H1 (cell line): ENCODE results near the gene PLEK. TPM values are rescaled to one million over a fixed set of nuclear protein-coding genes. Genes with fewer than 3 reads are reported as not detected.

Experiments
- CTCF ChIA-PET: fragments of 300-600 bp; sonication (Branson Sonifier 250); formaldehyde crosslinking; loops from one replicate; lab custom pipeline; 2021; ENCODE audit not compliant: partially characterized antibody; lab: Charles Lee
- POLR2A ChIA-PET: fragments of 300-600 bp; sonication (Branson Sonifier 250); formaldehyde crosslinking; loops from one replicate; lab custom pipeline; 2021; ENCODE audit warnings: inconsistent platforms; ENCODE audit not compliant: partially characterized antibody; lab: Charles Lee
- DNase-seq, 2 experiments: peaks; one replicate each; pipeline versions ENCODE4 v3.0.0 to v3.0.0-alpha.2; 2010 to 2022; ENCODE audit warnings: low spot score in 2 of 2, low read depth in 1 of 2, mixed read lengths in 1 of 2
- FAIRE-seq: peaks from 2 replicates; lab custom pipeline; 2011; peaks lifted over from hg19 to GRCh38; lab: Jason Lieb, UNC
- H2AFZ ChIP-seq: 2 replicates; pipeline ENCODE4 v1.8.1; 2012; ENCODE audit warnings: low read length, inconsistent platforms
- H2AK5ac ChIP-seq: 2 replicates; pipeline ENCODE4 v1.6.1; 2013; ENCODE audit warnings: low read depth, low read length
- H2BK120ac ChIP-seq: replicated peaks from 2 replicates; pipeline ENCODE3; 2013; ENCODE audit warnings: low read depth, low read length, inconsistent platforms
- H2BK12ac ChIP-seq: 2 replicates; pipeline ENCODE4 v1.6.1; 2013; ENCODE audit warnings: low read depth, low read length
- H2BK15ac ChIP-seq: 2 replicates; pipeline ENCODE4 v1.6.1; 2013; ENCODE audit warnings: low read length
- H2BK20ac ChIP-seq: 2 replicates; pipeline ENCODE4 v1.6.1; 2013; ENCODE audit warnings: low read length
- H2BK5ac ChIP-seq: 2 replicates; pipeline ENCODE4 v1.6.1; 2013; ENCODE audit warnings: low read depth, low read length
- H3K14ac ChIP-seq: 2 replicates; pipeline ENCODE4 v1.6.1; 2013; ENCODE audit warnings: inconsistent platforms; ENCODE audit not compliant: insufficient read length
- H3K18ac ChIP-seq: 2 replicates; pipeline ENCODE4 v1.6.1; 2013; ENCODE audit warnings: low read length; ENCODE audit errors: extremely low read depth
- H3K23ac ChIP-seq: 2 replicates; pipeline ENCODE4 v1.6.1; 2013; ENCODE audit warnings: inconsistent platforms; ENCODE audit not compliant: insufficient read length
- H3K23me2 ChIP-seq: 2 replicates; pipeline ENCODE4 v1.6.1; 2013; ENCODE audit warnings: low read depth, low read length
- H3K27ac ChIP-seq: 2 replicates; pipeline ENCODE4 v1.6.1; 2011; ENCODE audit warnings: low read depth, low read length, inconsistent platforms
- H3K27me3 ChIP-seq, 4 experiments: replicated peaks in 1 of 4; 1 replicate in 1 of 4; 2 replicates in 3 of 4; pipeline versions ENCODE4 v1.6.1 to v1.8.1; 2011 to 2013; ENCODE audit warnings: low read length in 3 of 4, mild to moderate bottlenecking in 3 of 4, inconsistent platforms in 2 of 4, mixed read lengths in 2 of 4, moderate library complexity in 1 of 4; ENCODE audit not compliant: control insufficient read depth in 3 of 4, insufficient read depth in 3 of 4; ENCODE audit errors: extremely low read depth in 1 of 4
- H3K36me3 ChIP-seq, 4 experiments: 2 replicates each; pipeline versions ENCODE4 v1.6.1 to v1.8.1; 2011 to 2013; ENCODE audit warnings: mild to moderate bottlenecking in 4 of 4, low read length in 3 of 4, moderate library complexity in 2 of 4, control low read depth in 1 of 4, inconsistent platforms in 1 of 4; ENCODE audit not compliant: insufficient read depth in 4 of 4, control insufficient read depth in 2 of 4
- H3K4ac ChIP-seq: replicated peaks from 2 replicates; pipeline ENCODE3; 2013; ENCODE audit warnings: low read length, low read depth, mixed read lengths, inconsistent platforms; ENCODE audit not compliant: insufficient read length
- H3K4me1 ChIP-seq, 4 experiments: replicated peaks in 1 of 4; 1 replicate in 1 of 4; 2 replicates in 3 of 4; pipeline versions ENCODE4 v1.6.1 to v1.8.1; 2011 to 2013; ENCODE audit warnings: low read length in 3 of 4, inconsistent platforms in 2 of 4, mixed read lengths in 1 of 4; ENCODE audit not compliant: insufficient read depth in 4 of 4, control insufficient read depth in 3 of 4
- H3K4me2 ChIP-seq, 2 experiments: 2 replicates each; pipeline versions ENCODE4 v1.6.1 to v1.8.1; 2011 to 2013; ENCODE audit warnings: low read depth in 2 of 2, low read length in 2 of 2, control low read depth in 1 of 2, inconsistent platforms in 1 of 2, mild to moderate bottlenecking in 1 of 2; ENCODE audit not compliant: insufficient read depth in 1 of 2
- H3K4me3 ChIP-seq, 4 experiments: fragments of 200-600, 300-600 bp in 1 of 4; sonication (generic), shearing (Covaris generic), sonication (Bioruptor Twin) in 1 of 4; 2 replicates each; pipeline versions ENCODE4 v1.5.1 to v1.8.1; 2011 to 2016; ENCODE audit warnings: low read length in 4 of 4, low read depth in 3 of 4, control low read depth in 2 of 4, inconsistent platforms in 2 of 4, mild to moderate bottlenecking in 2 of 4, mixed read lengths in 1 of 4, moderate library complexity in 1 of 4; ENCODE audit not compliant: insufficient read depth in 2 of 4; ENCODE audit errors: extremely low read depth in 1 of 4
- H3K56ac ChIP-seq: replicated peaks from 2 replicates; pipeline ENCODE3; 2013; ENCODE audit warnings: low read depth, mild to moderate bottlenecking, mixed read lengths, low read length, inconsistent platforms; ENCODE audit not compliant: insufficient read length
- H3K79me1 ChIP-seq: 2 replicates; pipeline ENCODE4 v1.6.1; 2013; ENCODE audit warnings: low read depth, low read length, control low read depth
- H3K79me2 ChIP-seq, 2 experiments: 2 replicates each; pipeline versions ENCODE4 v1.6.1 to v1.8.1; 2012 to 2013; ENCODE audit warnings: low read length in 2 of 2, mild to moderate bottlenecking in 2 of 2, inconsistent platforms in 1 of 2; ENCODE audit not compliant: insufficient read depth in 2 of 2, control insufficient read depth in 1 of 2
- H3K9ac ChIP-seq, 4 experiments: replicated peaks in 1 of 4; 1 replicate in 1 of 4; 2 replicates in 3 of 4; pipeline versions ENCODE4 v1.6.1 to v1.8.1; 2011 to 2013; ENCODE audit warnings: low read depth in 3 of 4, low read length in 3 of 4, control low read depth in 2 of 4, mild to moderate bottlenecking in 2 of 4, moderate library complexity in 2 of 4, inconsistent platforms in 1 of 4; ENCODE audit errors: extremely low read depth in 1 of 4
- H3K9me3 ChIP-seq, 2 experiments: 2 replicates each; pipeline versions ENCODE4 v1.6.1 to v1.8.1; 2012 to 2013; ENCODE audit warnings: mild to moderate bottlenecking in 2 of 2, moderate library complexity in 2 of 2, control low read depth in 1 of 2, inconsistent platforms in 1 of 2, low read depth in 1 of 2, low read length in 1 of 2, mixed read lengths in 1 of 2; ENCODE audit not compliant: insufficient read depth in 2 of 2
- H4K20me1 ChIP-seq, 2 experiments: replicated peaks in 1 of 2; 2 replicates each; pipeline versions ENCODE3 to v1.8.1; 2011 to 2013; ENCODE audit warnings: inconsistent platforms in 2 of 2, low read length in 2 of 2, mild to moderate bottlenecking in 1 of 2; ENCODE audit not compliant: insufficient read depth in 2 of 2, control insufficient read depth in 1 of 2
- H4K5ac ChIP-seq: 2 replicates; pipeline ENCODE4 v1.6.1; 2013; ENCODE audit warnings: low read length, low read depth, mixed read lengths, inconsistent platforms; ENCODE audit not compliant: insufficient read length
- H4K8ac ChIP-seq: 2 replicates; pipeline ENCODE4 v1.8.0; 2013; ENCODE audit warnings: mild to moderate bottlenecking, moderate library complexity, low read length, inconsistent platforms; ENCODE audit not compliant: insufficient read depth; ENCODE audit errors: extremely low read depth
- H4K91ac ChIP-seq: replicated peaks from 2 replicates; pipeline ENCODE3; 2013; ENCODE audit warnings: low read length, mixed read lengths, inconsistent platforms; ENCODE audit not compliant: insufficient read length
- CTBP2 ChIP-seq: IDR thresholded peaks from 2 replicates; pipeline ENCODE4 v1.7.0; 2011; ENCODE audit warnings: borderline replicate concordance, mild to moderate bottlenecking, moderate library complexity, mixed read lengths, low read length; ENCODE audit not compliant: insufficient read depth, insufficient read length
- E2F6 ChIP-seq: IDR thresholded peaks from 2 replicates; pipeline ENCODE4 v1.6.1; 2012; ENCODE audit warnings: inconsistent platforms
- GTF2F1 ChIP-seq: IDR thresholded peaks from 2 replicates; pipeline ENCODE4 v1.6.1; 2012; ENCODE audit warnings: low read depth, low read length, improper control_type of control experiment, borderline replicate concordance
- PHF8 ChIP-seq: fragments of 200-600 bp; sonication (generic); conservative IDR thresholded peaks from 2 replicates; pipeline ENCODE4 v1.7.1; 2012; ENCODE audit warnings: low read depth, mild to moderate bottlenecking, inconsistent platforms, low read length, moderate library complexity
- WGBS, 2 experiments: shearing (Covaris generic) in 1 of 2; methylation state at CpG; one replicate each; pipeline versions ENCODE4 v1.1.6 to v1.1.7; 2013 to 2015; ENCODE audit warnings: low lambda C conversion rate in 2 of 2, mixed read lengths in 2 of 2, inconsistent platforms in 1 of 2, low coverage in 1 of 2, missing lambda C conversion rate in 1 of 2; ENCODE audit not compliant: insufficient replicate concordance in 2 of 2, insufficient coverage in 1 of 2, insufficient read length in 1 of 2; ENCODE audit errors: extremely low coverage in 1 of 2, missing lambda C conversion rate in 1 of 2; 5-methylcytosine and 5-hydroxymethylcytosine counted together
- polyA plus RNA-seq, 7 experiments: library from polyadenylated mRNA; depleted of rRNA in 3 of 7; stranded (reverse) in 5 of 7; unstranded in 2 of 7; fragments of >200 nt in 5 of 7; fragments of 200-250 nt in 2 of 7; gene quantifications; 1 replicate in 5 of 7; 2 replicates in 1 of 7; 4 replicates in 1 of 7; pipeline versions ENCODE4 v1.2.1 to v1.2.3, GENCODE V29; 2011 to 2013; ENCODE audit warnings: missing spikeins in 2 of 7, mixed read lengths in 2 of 7
- total RNA-seq: library from RNA; stranded (reverse); fragmentation: NEBNext Ultra II Directional; extraction: Animal tissue kit (Norgen Biotek cat#: 25700); gene quantifications from 2 replicates; pipeline ENCODE4 v1.2.1, GENCODE V29; 2021
- TF ChIP-seq, protein P1 (sequence below): IDR thresholded peaks from 2 replicates; pipeline ENCODE4 v1.6.1; 2012; ENCODE audit warnings: low read length, inconsistent platforms

Gene PLEK
- total and polyA plus RNA-seq, 2 of the 8 experiments (the other 6 are each of a cell fraction or from before 2014, with no cell fraction given) = not detected

GRCh38 chr2:68369337-68369734 is 4.3 kb downstream of the PLEK start:
- Histone ChIP-seq H3K9me3 (no peaks in the 10 kb centered on the region), H2BK20ac (no peak overlapping the region), H4K5ac (no peak overlapping the region), H3K79me2 (no peaks in the 10 kb centered on the region), H3K56ac (no peak overlapping the region), H3K4me1 (no peaks in the 10 kb centered on the region), H4K91ac (no peak overlapping the region), H3K27ac (no peak overlapping the region), H3K79me1 (no peaks in the 10 kb centered on the region), H3K27me3 (no peaks in the 10 kb centered on the region), H3K18ac (no peak overlapping the region), H3K4me3 (no peak overlapping the region), H4K8ac (no peak overlapping the region), H3K23me2 (no peaks in the 10 kb centered on the region), H3K4me2 (no peak overlapping the region), H2BK15ac (no peak overlapping the region), H2BK12ac (no peak overlapping the region), H3K9ac (no peak overlapping the region), H3K14ac (no peak overlapping the region), H2BK5ac (no peak overlapping the region), H2BK120ac (no peak overlapping the region), H2AFZ (no peak overlapping the region), H2AK5ac (no peak overlapping the region), H3K4ac (no peak overlapping the region), H3K36me3 (no peaks in the 10 kb centered on the region), H4K20me1 (no peaks in the 10 kb centered on the region), H3K23ac (no peak overlapping the region)
- CTCF ChIA-PET = no interaction called here
- POLR2A ChIA-PET = no interaction called here
- FAIRE-seq (no peak), DNase-seq (no peak)
- TF ChIP-seq GTF2F1 (no peak), E2F6 (no peak), PHF8 (no peak), CTBP2 (no peak)
- TF ChIP-seq, protein P1, sequence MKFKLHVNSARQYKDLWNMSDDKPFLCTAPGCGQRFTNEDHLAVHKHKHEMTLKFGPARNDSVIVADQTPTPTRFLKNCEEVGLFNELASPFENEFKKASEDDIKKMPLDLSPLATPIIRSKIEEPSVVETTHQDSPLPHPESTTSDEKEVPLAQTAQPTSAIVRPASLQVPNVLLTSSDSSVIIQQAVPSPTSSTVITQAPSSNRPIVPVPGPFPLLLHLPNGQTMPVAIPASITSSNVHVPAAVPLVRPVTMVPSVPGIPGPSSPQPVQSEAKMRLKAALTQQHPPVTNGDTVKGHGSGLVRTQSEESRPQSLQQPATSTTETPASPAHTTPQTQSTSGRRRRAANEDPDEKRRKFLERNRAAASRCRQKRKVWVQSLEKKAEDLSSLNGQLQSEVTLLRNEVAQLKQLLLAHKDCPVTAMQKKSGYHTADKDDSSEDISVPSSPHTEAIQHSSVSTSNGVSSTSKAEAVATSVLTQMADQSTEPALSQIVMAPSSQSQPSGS = no peak
- WGBS, 2 experiments = 88% methylated on average over 10 of the region's 10 CpGs; no CpG with 5 or more reads in 1 of the 2 experiments
